Measurements from ENCODE around the gene KRTAP13-4. TPM values are rescaled to one million over a fixed set of nuclear protein-coding genes. Genes with fewer than 3 reads are reported as not detected.

The KRTAP13-4 gene
- total and polyA plus RNA-seq, 2 of the 8 experiments (the other 6 are each of a cell fraction or from before 2014, with no cell fraction given), result 1.2 TPM; not detected in 1

DNA sequence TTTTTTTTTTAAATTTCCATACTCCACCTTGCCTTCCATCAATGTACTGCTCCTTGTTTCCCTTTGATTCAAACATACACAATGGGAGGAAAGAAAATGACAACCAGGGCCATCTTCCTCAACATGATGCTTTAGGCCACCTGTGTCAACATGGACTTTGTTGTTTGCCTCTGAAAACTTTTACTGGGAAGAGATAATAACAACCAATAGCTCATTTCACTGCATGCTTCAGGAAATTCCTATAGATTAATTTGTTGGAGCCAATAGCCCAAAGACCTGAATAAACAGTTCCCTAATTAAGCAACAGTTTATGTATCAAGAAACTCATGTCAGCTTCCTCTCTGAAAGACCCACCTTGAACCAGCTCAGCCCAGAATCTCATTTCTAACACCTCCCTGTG lies 13.2 kb downstream of the KRTAP13-4 start:
- H3K4me3 ChIP-seq (ENCODE audit: extremely low read depth in 1 of 4, insufficient read depth in 2 of 4, low read depth in 3 of 4, low read length in 4 of 4), result no peak overlapping the region
- no peak overlapping the region for H3K56ac ChIP-seq (replicated peaks; ENCODE audit: insufficient read length, low read depth, low read length)
- H3K23ac ChIP-seq (ENCODE audit: insufficient read length), result no peak overlapping the region
- H2BK12ac ChIP-seq (ENCODE audit: low read depth, low read length), result no peak overlapping the region
- DNase-seq (ENCODE audit: low read depth in 1 of 2, low spot score in 2 of 2) (no peak), FAIRE-seq (no peak)
- no peak overlapping the region for H4K5ac ChIP-seq (ENCODE audit: insufficient read length, low read depth, low read length)
- no peaks in the 10 kb centered on the region for H3K79me1 ChIP-seq (ENCODE audit: low read depth, low read length)
- H3K4me2 ChIP-seq (ENCODE audit: insufficient read depth in 1 of 2, low read depth in 2 of 2, low read length in 2 of 2), result no peak overlapping the region; a peak in 1 of 4 replicates
- no peaks in the 10 kb centered on the region for H3K27me3 ChIP-seq (replicated peaks in 1 of 4; ENCODE audit: control insufficient read depth in 3 of 4, extremely low read depth in 1 of 4, insufficient read depth in 3 of 4, low read length in 3 of 4)
- no peaks in the 10 kb centered on the region for H3K36me3 ChIP-seq (ENCODE audit: control insufficient read depth in 2 of 4, insufficient read depth in 4 of 4, low read length in 3 of 4)
- no peak overlapping the region for H2AFZ ChIP-seq (ENCODE audit: low read length)
- no peak overlapping the region for H2BK5ac ChIP-seq (ENCODE audit: low read depth, low read length)
- no peak overlapping the region for H3K18ac ChIP-seq (ENCODE audit: extremely low read depth, low read length)
- H3K27ac ChIP-seq (ENCODE audit: low read depth, low read length), result no peak overlapping the region
- no peaks in the 10 kb centered on the region for H3K23me2 ChIP-seq (ENCODE audit: low read depth, low read length)
- no peak overlapping the region for H3K14ac ChIP-seq (ENCODE audit: insufficient read length)
- no peak overlapping the region for H2AK5ac ChIP-seq (ENCODE audit: low read depth, low read length)
- CTCF ChIA-PET (ENCODE audit: partially characterized antibody), result interaction anchor here (0.6 to 3.7 kb wide), 11 partner anchors 10 to 733 kb away, joined by 3 to 20 read pairs (median 5); partner anchors contain the start of genes KRTAP13-4 and KRTAP25-1
- H2BK15ac ChIP-seq (ENCODE audit: low read length), result no peak overlapping the region
- no peaks in the 10 kb centered on the region; a peak in 3 of 7 replicates for H3K4me1 ChIP-seq (replicated peaks in 1 of 4; ENCODE audit: control insufficient read depth in 3 of 4, insufficient read depth in 4 of 4, low read length in 3 of 4)
- no peak overlapping the region for H4K91ac ChIP-seq (replicated peaks; ENCODE audit: insufficient read length, low read length)
- H3K9me3 ChIP-seq (ENCODE audit: insufficient read depth in 2 of 2, low read depth in 1 of 2, low read length in 1 of 2), result no peaks in the 10 kb centered on the region
- H2BK20ac ChIP-seq (ENCODE audit: low read length), result no peak overlapping the region
- no peak overlapping the region for H4K8ac ChIP-seq (ENCODE audit: extremely low read depth, insufficient read depth, low read length)
- no peak overlapping the region for H2BK120ac ChIP-seq (replicated peaks; ENCODE audit: low read depth, low read length)
- POLR2A ChIA-PET (ENCODE audit: partially characterized antibody), result no interaction called here
- H3K4ac ChIP-seq (replicated peaks; ENCODE audit: insufficient read length, low read depth, low read length), result no peak overlapping the region
- H3K79me2 ChIP-seq (ENCODE audit: control insufficient read depth in 1 of 2, insufficient read depth in 2 of 2, low read length in 2 of 2), result no peaks in the 10 kb centered on the region
- no peaks in the 10 kb centered on the region for H4K20me1 ChIP-seq (replicated peaks in 1 of 2; ENCODE audit: control insufficient read depth in 1 of 2, insufficient read depth in 2 of 2, low read length in 2 of 2)
- no peak overlapping the region for H3K9ac ChIP-seq (replicated peaks in 1 of 4; ENCODE audit: extremely low read depth in 1 of 4, low read depth in 3 of 4, low read length in 3 of 4)
- TF ChIP-seq SRF (IDR thresholded peaks at IDR 0.05; ENCODE audit: low read depth, low read length), result no peak

Data from H1 (cell line).